GM10847 (cell line): Measurements from ENCODE around the gene DUSP9.

Experiments
- POLR2A ChIP-seq: IDR thresholded peaks from 2 replicates; pipeline ENCODE4 v1.6.1; 2011; ENCODE audit not compliant: insufficient read length; ENCODE audit errors: extremely low read depth

The DUSP9 gene

GRCh38 chrX:153669174-153669890 lies 22.3 kb downstream of the DUSP9 start:
- TF ChIP-seq POLR2A, result no peak

DNA sequence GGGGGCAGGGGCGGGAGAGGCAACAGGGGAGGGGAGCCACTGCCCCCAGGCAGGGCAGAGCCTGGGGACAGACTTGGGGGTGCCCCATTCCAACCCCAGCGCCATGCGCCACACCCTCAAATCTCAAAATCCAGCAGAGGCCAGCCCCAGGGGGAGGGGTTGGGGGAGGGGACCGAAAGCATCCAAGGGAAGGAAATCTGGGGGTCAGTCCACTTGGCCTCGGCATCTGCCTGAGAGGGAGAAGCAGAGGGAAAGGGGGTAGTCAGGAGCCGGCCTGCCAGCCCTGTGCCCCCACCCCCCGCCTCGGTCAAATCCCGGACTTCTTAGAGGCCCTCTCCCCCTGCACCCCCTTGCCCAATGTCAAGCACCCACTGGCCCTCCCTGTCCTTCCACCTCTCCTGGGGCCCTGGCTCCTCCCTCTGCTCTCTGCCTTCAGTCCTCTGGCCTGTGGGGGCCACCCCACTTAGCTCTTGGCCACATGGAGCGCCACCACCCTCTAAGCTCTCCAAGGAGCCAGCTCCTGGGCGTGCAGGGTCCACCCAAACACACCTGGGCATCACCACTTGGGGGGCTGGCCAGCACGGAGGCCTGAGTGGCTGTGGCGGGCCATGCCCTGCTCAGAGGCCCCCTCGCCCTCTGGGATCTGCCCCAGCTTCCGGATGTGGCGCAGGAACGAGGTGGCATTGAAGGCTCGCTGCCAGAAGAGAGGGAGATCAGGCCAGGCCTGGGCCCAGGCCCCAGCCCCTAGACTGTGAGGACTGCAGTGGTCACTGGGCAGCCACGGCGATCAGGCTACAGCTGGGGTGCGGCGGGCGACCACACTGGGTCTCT lies 23.1 kb downstream of the DUSP9 start:
- TF ChIP-seq POLR2A, result no peak

- TF ChIP-seq POLR2A, result no peak
These were observed 24.0 kb downstream of the DUSP9 start for GRCh38 chrX:153670748-153671588.

DNA sequence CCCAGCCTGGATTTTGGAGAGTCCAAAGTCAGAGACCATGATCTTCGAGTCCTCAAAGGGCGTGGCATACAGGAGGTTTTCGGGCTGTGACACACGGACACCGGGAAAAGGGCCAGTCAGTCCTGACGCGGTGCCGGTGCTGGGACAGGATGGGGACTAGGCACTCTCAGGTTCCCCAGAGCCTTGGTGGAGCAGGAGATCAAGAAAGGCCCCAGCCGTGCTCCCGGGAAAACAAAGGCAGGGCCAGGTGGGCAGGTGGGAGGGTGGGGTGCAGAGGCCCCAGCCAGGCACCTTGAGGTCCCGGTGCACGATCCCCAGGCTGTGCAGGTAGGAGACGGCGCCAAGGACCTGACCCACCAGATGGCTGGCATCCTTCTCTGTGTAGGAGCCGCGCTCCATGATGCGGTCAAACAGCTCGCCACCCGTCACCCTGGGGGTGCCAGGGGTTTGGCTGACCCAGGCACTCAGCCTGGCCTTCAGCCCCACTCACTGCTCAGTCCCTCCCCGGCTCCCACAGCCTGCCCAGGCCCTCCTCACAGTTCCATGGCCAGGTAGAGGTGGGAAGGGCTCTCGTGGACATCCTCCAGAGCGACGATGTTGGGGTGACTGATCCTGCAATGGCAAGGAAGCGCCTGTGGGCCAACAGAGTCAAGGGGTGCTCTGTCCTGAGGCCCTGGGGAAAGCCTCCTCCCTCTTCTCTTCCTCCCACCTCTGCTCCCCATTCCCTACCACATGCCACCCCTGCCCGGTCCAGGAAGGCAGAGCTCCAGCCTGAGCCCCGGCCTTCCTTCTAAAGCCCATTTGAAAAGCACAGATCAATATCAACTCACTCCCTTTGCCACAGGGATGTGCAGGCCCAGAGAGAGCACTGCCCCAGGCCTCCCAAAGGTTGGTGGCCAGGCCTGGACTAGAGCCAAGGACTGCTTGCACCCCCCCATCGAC lies 24.9 kb downstream of the DUSP9 start:
- TF ChIP-seq POLR2A, result no peak

GRCh38 chrX:153672531-153673427 lies 25.8 kb downstream of the DUSP9 start:
- no peak for TF ChIP-seq POLR2A

GRCh38 chrX:153673428-153674218 lies 26.6 kb downstream of the DUSP9 start, which contains the start of gene PNCK:
Gene PNCK (minus strand): TSS chrX:153673813. CDS start chrX:153673076, 737 bp downstream.
- TF ChIP-seq POLR2A, result no peak

DNA sequence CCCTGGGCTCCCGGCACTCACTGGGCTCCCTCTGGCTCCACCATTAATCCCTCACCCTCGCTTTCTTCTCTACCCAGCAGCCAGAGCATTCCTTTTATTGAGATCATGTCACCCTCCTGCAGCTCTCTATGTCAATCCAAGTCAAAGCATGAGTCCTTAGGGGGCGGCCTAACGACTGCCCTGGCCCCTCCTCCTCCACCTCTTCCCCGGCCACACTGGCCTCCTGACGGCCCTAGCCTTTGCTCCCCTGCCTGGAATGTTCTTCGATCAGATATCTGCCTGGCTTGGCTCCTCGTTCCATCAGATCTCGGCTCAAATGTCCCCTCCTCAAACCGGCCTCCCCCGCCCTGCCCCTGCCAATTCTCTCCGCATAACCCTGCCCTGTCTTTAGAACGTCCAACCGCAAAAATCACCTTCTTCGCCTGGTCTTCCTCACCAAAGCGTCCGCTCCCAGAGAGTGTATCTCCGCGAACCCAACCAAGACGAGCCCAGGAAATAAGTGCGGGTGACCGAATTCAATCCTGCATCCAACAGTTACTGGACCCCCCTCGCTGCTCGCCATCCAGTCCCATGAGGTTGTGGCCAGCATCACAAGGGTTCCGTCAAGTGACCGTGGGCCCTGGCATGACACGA lies 27.3 kb downstream of the DUSP9 start:
- TF ChIP-seq POLR2A, result no peak

GRCh38 chrX:153681175-153681574 lies 34.2 kb downstream of the DUSP9 start:
- no peak for TF ChIP-seq POLR2A

- no peak for TF ChIP-seq POLR2A
These were observed 37.6 kb downstream of the DUSP9 start for GRCh38 chrX:153684467-153685155.

- TF ChIP-seq POLR2A, result no peak
These were observed 38.1 kb downstream of the DUSP9 start for GRCh38 chrX:153685156-153685536.

DNA sequence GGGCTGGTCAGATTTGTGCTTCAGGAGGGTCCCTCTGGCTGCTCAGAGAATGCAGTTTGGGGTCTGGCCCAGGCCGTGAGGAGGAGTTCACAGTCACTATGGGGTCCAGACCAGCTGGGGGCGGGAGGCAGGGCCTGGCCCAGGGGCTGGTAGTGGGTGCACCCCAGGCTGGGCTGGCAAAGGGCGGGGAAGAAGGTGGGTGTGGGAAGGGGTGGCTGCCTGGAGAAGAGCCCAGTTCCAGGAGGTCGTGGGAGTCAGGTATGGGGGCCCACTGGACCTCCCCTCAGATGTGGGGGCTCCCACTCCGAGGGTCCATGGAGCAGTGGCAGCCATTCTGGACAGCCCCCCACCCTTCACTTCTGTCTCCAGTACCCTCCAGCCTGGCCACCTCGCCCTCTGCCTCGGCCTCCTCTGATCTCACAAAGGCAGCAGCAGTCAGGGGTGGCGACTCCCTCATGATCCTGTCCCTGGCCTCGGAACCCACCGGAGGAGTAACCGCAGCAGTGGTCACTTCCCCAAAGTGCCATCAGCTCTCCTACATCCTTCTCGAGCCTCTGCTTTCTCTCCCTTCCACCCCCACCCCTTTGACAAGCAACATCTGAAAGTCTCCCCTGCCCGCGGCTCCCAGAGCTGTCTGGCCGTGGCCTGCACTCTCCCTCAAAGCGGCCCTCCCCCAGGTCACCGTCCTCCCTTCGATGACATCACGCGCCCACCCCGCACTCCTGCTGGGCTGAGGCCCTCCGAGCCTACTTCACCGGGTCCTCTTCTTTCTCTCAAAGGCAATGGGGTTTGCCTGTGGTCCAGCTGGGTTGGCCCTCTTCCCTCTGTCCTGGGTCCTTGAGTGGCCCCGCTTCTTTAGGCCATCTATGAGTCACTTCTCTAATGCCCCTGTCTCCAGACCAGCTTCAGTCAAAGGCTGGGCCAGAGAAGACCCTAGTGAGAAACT lies 39.0 kb downstream of the DUSP9 start:
- TF ChIP-seq POLR2A, result no peak

- no peak for TF ChIP-seq POLR2A
These were observed 39.7 kb downstream of the DUSP9 start for GRCh38 chrX:153686711-153687110.
